ENCODE results near the gene P3H3.

P3H3 gene

DNA sequence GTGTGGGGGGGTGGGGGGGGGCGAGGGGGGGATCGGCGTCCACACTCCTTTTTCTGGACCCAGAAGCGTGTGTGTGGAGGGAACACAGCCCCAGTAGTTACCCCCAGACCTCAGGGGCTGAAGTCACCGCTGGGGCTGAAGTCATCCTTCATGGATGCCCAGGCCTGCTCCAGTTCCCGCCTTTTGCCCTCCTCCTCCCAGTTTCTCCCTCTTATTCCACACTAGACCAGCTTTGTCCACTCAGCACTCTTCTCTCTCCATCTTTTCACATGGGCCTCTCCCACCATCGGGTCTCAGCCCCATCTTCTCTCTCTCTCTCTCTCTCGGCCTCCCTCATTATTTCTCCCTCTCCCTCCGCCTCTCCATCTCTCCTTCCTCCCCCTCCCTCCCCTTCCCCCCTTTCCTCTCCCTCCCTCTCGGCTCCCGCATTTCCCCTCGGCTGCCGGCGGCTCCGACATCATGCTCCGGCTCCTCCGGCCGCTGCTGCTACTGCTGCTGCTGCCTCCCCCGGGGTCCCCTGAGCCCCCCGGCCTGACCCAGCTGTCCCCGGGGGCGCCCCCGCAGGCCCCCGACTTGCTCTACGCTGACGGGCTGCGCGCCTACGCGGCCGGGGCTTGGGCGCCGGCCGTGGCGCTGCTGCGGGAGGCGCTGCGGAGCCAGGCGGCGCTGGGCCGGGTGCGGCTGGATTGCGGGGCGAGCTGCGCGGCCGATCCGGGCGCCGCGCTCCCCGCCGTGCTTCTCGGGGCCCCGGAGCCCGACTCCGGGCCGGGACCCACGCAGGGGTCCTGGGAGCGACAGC is at the start of gene P3H3:
Gene P3H3, plus strand, starts transcription at position 426 of the 799 bp plus-strand sequence. Its CDS starts 34 bp downstream, at position 460.
- no peak for TF ChIP-seq CTCF (IDR thresholded peaks at IDR 0.05)

DNA sequence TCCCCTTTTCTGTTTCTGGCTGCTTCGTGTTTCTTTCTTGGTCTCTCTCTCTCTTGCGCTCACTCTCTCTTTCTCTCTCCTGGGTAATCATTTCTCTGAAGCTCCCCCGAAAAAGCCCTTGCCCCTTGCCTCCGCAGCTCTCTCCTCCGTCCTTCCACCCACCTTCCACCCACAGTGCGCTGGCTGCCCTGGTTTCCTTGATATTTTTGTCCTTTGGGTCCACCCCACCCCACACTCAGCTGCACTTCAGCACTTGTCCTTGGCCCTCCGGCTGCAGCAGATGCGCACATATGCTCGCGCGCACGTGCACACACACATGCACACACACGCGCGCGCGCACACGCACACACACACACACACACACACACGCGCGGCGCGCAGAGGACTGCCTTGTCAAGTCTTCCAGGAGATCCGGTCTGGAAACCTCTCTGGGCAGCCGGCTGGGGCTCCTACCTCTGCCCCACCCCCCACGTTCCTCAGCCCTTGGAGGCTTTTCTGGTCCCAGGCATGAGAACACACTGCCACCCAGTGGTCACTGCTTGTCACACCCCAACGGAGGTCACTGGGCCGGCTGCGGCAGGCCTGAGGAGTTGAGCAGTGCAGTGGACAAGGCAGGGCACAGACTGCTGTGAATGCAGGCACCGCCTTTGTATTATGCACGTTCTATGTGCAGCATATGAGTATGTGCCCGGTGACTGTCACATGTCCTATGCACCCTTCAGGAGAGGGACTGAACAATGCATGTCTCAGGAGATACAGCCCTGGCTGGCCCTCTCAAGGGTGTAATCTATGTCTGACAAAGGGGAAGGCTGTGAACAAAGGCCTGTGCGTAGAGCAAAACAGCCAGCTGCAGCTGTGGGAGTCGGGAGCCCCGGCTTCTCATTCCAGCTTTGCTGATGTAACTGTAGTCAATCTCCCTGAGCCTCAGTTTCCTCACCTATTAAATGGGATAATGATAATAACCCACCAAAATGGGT is 49.3 kb upstream of the P3H3 start:
- peak; percentile 96 for TF ChIP-seq CTCF (IDR thresholded peaks at IDR 0.05)

GRCh38 chr12:6779708-6780432 is 48.3 kb upstream of the P3H3 start:
- no peak for TF ChIP-seq CTCF (IDR thresholded peaks at IDR 0.05)

DNA sequence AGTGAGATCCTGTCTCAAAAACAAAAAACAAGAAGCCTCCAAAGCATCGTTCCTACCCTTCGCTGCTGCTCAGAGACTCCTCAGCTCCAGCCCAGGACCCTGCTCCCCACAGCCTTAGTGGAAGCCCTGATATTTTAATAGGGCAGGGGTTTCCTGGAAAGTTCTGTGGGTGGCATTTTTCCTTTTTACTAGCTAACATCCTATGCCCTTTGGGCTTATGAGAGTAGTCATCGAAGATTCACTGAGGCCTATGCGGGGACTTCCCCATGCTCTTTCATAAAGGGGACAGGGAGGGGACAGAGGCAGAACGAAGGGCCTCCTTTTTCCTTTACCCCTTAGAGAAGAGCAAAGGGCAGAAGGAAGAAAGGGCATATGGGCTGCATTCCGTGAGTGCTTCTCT is 47.6 kb upstream of the P3H3 start:
- no peak for TF ChIP-seq CTCF (IDR thresholded peaks at IDR 0.05)

- TF ChIP-seq CTCF (IDR thresholded peaks at IDR 0.05) = no peak
Observed at GRCh38 chr12:6782119-6782518, 46.1 kb upstream of the P3H3 start.

- TF ChIP-seq CTCF (IDR thresholded peaks at IDR 0.05) = no peak
Observed at GRCh38 chr12:6782850-6783566, 45.2 kb upstream of the P3H3 start.
